Uterus (tissue), 2 donors: Measurements from ENCODE around the gene NTRK1.

Experiments used
- POLR2A ChIP-seq, 2 donors: fragments of 450-650 bp; IDR thresholded peaks; one replicate each; pipeline ENCODE4 v1.6.1; 2016; ENCODE audit warnings: antibody characterized with exemption in 2 of 2, mild to moderate bottlenecking in 1 of 2, moderate library complexity in 1 of 2
- TF ChIP-seq, protein P1 (sequence below), 4 experiments: fragments of 200-600 bp in 2 of 4; fragments of 450-650 bp in 2 of 4; sonication (generic) in 2 of 4; IDR thresholded peaks; one replicate each; pipeline ENCODE4 v1.5.1; 2016 to 2019; ENCODE audit warnings: antibody characterized with exemption in 4 of 4, mild to moderate bottlenecking in 2 of 4, moderate library complexity in 1 of 4

GRCh38 chr1:156912861-156913808 lies 52.5 kb downstream of the NTRK1 start:
- TF ChIP-seq, protein P1, sequence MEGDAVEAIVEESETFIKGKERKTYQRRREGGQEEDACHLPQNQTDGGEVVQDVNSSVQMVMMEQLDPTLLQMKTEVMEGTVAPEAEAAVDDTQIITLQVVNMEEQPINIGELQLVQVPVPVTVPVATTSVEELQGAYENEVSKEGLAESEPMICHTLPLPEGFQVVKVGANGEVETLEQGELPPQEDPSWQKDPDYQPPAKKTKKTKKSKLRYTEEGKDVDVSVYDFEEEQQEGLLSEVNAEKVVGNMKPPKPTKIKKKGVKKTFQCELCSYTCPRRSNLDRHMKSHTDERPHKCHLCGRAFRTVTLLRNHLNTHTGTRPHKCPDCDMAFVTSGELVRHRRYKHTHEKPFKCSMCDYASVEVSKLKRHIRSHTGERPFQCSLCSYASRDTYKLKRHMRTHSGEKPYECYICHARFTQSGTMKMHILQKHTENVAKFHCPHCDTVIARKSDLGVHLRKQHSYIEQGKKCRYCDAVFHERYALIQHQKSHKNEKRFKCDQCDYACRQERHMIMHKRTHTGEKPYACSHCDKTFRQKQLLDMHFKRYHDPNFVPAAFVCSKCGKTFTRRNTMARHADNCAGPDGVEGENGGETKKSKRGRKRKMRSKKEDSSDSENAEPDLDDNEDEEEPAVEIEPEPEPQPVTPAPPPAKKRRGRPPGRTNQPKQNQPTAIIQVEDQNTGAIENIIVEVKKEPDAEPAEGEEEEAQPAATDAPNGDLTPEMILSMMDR (IDR thresholded peaks at IDR 0.05) = no peak
- TF ChIP-seq POLR2A (IDR thresholded peaks at IDR 0.05) = no peak
